Activated CD4-positive, alpha-beta T cell treated with anti-CD3 and anti-CD28 coated beads for 4 hours (primary cell): Measurements from ENCODE around the gene SPRYD7.
A peak's percentile ranks its signal among the peaks of the same experiment; 100 is the strongest.
"Not testable (repeated sequence)": the region's sequence is repeated elsewhere in the genome, so short reads cannot be mapped to it uniquely, and the experiment has no call there.

ENCODE experiments used
- DNase-seq, 2 donors: peaks; one replicate each; pipeline ENCODE4 v3.0.0-alpha.2; 2020

SPRYD7 gene, protein sequence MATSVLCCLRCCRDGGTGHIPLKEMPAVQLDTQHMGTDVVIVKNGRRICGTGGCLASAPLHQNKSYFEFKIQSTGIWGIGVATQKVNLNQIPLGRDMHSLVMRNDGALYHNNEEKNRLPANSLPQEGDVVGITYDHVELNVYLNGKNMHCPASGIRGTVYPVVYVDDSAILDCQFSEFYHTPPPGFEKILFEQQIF

DNA sequence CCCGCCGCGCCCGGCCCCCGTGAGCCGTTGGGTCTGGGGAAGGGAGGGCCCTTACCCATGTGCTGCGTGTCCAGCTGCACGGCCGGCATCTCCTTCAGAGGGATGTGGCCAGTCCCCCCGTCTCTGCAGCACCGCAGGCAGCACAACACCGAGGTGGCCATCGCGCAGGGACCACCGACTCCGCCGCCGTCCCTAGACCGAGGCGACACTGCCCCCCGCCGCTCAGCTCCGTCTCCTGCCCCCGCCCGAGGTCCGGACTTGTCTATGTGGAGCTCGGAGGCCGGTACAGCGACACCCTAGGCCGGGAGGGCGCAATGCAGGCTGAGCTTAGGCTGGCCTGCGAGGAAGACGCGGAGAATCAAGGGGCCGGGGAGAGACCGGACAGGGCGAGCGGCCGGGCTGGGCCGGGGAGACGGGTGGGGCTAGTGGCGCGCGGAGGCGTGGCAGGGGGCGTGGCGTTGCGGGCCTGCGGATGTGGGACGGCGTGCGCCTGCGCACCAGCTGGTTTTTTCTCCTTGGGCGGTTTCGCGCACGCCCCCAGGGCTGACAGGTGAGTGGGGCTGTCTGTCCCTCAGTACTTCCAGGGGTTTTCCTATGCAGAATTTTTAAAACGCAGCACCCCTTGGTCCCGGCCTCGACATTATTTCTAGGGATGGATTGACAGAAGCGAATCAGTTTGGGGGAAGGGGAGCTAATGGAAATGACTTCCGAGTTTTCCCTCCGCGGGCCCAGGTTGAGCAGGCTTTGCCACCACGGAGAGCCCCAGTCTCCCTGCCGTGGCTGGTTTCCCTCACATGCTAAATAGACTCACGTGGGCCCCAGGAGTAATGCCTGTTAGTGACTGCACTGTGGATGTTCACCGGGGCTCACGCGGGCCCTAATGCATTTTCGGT, at the start of gene SPRYD7:
Gene SPRYD7 (minus strand): TSS at position 266 of the 893 bp plus-strand sequence. CDS start 105 bp downstream, at position 161.
- DNase-seq, result peak; percentile 91 to 92

- no peak for DNase-seq
These were observed 49.0 kb upstream of the SPRYD7 start for GRCh38 chr13:49985129-49985528.

DNA sequence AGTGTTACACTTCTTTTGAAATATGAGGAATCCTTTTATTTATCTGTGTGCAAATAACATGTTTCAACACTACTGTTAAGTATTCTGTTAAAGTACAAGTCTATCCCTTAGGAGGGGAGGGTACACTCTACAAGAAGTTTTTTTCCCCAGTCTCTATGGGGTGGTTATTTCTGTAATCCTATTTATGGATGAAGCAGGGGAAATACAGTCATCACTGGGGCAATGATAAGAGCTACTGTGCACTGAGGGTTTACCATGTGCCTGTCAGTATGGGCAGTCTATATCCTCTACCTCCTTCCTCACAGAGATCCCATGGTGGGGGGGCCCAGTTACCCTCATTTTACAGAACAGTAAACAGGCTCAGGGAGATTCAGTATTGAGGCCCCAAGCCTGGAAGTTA, 44.1 kb upstream of the SPRYD7 start:
- no peak for DNase-seq

GRCh38 chr13:49977992-49978391, 41.9 kb upstream of the SPRYD7 start:
- no peak for DNase-seq

DNA sequence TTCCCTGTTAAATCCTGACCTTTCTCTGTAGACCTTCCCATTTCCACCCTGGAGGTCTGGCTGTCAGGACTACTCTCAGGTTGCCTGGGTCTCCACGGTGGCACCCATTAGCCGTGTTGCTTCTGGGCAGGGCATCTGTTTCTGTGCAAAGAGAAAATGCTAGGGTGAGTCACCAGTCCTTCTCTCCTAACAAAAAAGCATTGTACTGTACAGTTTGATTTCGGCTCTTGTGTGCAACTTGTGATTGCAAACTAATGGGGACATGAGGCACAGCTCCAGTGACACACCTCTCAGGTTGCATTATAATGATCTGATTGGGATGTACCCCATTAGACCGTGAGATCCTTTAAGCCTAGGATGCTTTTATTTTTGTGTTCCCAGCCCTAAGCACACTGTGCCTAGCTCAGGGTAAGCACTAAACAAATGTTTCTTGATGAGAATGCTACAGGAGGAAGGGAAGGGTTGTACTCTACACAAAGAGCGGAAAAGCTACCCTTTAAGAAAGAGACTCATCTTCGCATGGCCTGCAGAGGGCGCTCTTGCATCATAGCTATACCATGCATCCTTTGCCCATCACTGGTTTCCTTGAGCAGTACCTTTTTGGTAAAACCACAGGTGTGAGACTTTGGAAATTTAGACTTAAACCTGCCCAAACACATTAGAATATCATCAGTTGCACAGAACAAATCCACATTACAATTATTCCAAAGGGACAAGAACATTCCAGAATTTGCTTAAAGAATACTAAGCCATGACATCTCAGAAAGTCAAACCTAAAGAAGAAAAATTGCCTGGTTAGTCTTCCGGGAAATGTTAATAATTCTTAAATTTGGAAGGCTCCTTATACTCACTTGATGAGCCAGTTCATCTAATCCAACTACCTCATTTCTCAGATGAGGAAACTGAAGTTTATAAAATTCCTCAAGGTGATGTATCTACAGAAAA, 40.4 kb upstream of the SPRYD7 start:
- DNase-seq, result peak; percentile 71 to 77

DNA sequence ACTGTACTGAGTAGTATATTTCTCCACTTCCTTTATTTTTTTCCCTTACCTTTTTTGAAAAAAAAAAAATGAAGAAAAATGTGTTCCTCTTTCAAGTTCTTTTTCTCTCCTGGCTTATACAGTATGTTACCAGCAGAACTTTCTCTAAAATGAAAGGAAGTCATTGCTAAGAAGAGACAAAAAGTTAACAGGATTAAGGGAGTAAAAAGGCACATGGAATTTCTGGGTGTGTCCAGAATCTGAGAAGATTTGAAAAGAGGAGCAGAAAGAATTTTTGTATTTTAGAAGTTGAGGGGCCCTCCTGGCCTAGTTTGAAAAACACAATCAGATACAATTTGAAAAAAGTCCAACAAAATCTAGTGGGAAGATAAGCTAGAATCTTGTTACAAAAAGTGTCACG, 39.7 kb upstream of the SPRYD7 start:
- DNase-seq, result no peak

- no peak for DNase-seq
These were observed 36.6 kb upstream of the SPRYD7 start for GRCh38 chr13:49972709-49973108.

DNA sequence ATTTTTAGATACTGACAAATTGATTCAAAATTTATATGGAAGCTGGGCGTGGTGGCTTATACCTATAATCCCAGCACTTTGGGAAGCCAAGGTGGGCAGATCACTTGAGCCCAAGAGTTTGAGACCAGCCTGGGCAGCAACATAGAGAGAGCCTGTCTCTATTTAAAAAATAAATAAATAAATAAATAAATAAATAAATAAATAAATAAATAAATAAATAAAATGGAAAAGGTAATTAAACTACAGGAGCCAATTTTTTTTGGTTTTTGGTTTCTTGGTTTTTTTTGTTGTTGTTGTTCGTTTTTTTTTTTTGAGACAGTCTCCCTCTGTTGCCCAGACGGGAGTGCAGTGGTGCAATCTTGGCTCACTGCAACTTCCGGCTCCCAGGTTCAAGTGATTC, 31.3 kb upstream of the SPRYD7 start:
- no peak for DNase-seq

GRCh38 chr13:49958321-49958720, 22.2 kb upstream of the SPRYD7 start:
- no peak for DNase-seq

DNA sequence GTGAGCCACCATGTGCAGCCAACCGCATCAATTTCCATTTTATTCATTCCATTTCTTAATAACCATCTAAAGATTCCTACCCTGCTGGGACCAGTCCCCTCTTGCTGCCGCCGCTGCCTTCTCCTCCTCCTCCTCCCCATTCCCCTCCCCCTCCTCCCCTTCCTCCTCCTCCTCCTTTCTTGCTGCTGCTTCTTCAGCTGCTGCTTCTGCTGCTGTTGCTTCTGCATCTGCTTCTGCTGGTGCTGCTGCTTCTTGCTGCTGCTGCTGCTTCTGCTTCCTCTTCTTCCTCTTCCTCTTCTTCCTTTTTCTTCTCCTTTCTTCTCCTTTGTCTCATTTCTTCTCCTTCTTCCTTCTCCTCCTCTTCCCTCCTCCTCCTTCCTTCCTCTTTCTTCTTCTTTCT, 20.0 kb upstream of the SPRYD7 start:
- DNase-seq, result no peak

DNA sequence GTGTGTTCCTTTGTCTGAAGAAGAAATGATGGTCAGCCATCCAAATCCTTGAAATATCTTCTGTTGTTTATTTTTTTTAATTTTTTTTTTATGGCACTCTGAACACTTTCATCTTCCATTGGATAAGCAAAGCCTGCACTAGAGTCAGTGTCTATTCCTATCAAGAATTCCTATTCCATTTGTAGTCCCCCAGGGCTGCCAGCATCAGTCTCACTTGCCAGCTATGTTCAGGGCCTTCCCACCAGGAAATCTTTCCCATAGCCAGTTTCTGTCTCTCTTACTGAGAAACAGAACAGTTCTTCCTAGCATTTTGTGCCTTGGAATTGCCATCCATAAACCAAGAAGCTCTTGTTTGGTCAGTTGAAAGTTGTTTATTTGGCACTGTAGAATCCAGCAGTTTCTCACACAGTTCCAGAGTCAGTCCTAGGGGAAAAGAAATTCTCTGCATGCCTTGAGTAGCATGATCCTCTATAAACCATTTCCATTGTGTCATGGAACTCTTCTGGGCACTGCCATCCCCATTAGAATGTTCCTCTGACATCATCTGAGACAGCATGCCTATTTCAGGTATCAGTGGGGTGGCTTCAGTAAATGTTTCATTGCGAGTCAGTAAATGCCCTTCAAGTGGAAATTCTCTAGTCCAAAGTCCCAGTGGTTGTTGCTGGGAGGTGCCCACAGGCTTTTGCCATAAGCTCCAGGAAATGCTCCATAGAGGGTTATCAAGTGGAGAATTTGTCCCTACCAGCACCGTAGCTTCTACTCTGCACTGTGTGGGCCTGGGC, 18.7 kb upstream of the SPRYD7 start:
- DNase-seq, result no peak

DNA sequence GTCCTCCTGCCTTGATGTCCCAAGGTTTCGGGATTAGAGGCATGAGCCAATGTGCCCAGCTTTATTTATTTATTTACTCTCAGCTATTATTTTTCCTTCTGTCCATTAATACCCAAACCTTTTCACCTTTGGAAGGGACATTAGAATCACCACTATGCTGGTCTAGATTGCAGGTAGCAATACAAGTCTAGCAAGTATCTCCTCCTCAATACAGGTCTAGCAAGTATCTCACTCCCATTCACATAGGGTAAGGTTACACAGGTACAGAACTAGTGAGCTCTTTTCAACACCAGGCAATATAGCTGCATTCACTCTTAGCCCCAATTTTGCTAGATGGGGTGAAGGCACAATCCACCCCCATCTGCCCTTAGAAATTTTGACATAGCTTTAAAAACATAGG, 17.4 kb upstream of the SPRYD7 start:
- DNase-seq, result no peak

- DNase-seq, result no peak
These were observed 15.8 kb upstream of the SPRYD7 start for GRCh38 chr13:49951754-49952535.

GRCh38 chr13:49948777-49949270, 12.7 kb upstream of the SPRYD7 start:
- DNase-seq, result not testable (repeated sequence)

GRCh38 chr13:49939321-49939720, 3.2 kb upstream of the SPRYD7 start:
- DNase-seq, result no peak

GRCh38 chr13:49938921-49939320, 2.8 kb upstream of the SPRYD7 start:
- no peak for DNase-seq

DNA sequence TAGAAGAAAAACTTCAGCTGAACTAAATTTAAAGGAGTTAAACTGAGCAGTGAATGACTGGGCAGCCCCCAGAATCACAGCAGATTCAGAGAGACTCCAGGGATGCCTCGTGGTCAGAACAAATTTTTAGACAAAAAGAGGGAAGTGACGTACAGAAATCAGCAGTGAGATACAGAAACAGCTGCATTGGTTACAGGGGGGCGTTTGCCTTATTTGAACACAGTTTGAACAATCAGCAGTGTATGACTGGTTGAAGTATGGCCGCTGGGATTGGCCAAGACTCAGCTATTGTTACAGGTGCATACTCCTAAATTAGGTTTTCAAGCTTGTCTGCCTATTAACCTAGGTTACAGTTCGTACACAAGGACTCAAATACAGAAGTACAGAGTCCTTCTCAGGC, 2.2 kb upstream of the SPRYD7 start:
- no peak for DNase-seq

DNA sequence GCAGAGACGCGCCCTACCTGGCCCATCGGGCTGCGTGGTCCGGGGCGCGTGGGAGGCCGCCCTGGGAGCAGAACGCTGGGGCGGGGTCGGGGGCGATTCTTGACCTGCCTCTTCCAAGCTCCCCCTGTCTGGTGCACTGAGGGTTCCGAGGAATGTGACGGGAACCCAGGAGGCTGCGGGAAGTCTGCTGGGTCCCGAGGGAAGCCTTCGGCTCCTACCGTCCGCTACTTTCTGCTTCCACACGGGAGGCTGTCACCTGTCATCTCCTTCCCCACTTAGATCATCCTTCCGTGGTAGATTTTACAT, 781 bp upstream of the SPRYD7 start:
- no peak for DNase-seq

GRCh38 chr13:49935171-49936074, 717 bp downstream of the SPRYD7 start:
- peak; percentile 11 to 33 for DNase-seq

- no peak for DNase-seq
These were observed 2.6 kb downstream of the SPRYD7 start for GRCh38 chr13:49933511-49933910.
